ENCODE measurements around the gene ST8SIA6.

DNA sequence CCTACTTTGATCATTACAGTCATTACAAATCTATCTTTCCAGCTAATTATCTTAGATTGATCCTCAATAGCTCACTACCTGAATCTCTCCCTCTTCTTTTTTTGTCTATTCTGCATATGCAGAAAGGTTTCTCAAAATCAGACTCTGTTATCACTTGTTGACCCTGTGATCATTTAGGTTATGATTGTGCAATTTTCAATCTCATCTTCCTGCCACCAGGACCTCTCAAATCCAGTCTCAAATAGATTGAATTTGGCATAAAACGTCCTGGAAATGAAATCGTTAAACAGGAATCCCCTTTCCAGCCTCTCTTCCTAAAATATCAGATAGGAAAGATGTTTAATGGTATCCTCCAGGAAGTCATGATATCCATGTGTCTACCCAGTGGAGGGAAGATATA is 96.6 kb downstream of the ST8SIA6 start:
- TF ChIP-seq, protein P1, sequence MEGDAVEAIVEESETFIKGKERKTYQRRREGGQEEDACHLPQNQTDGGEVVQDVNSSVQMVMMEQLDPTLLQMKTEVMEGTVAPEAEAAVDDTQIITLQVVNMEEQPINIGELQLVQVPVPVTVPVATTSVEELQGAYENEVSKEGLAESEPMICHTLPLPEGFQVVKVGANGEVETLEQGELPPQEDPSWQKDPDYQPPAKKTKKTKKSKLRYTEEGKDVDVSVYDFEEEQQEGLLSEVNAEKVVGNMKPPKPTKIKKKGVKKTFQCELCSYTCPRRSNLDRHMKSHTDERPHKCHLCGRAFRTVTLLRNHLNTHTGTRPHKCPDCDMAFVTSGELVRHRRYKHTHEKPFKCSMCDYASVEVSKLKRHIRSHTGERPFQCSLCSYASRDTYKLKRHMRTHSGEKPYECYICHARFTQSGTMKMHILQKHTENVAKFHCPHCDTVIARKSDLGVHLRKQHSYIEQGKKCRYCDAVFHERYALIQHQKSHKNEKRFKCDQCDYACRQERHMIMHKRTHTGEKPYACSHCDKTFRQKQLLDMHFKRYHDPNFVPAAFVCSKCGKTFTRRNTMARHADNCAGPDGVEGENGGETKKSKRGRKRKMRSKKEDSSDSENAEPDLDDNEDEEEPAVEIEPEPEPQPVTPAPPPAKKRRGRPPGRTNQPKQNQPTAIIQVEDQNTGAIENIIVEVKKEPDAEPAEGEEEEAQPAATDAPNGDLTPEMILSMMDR (IDR thresholded peaks at IDR 0.05), result no peak
- TF ChIP-seq EP300 (IDR thresholded peaks at IDR 0.05), result no peak

Measured in sigmoid colon (tissue), 4 donors.